PFSK-1 (cell line): ENCODE data around the gene LCNL1.

Experiments
- POLR2AphosphoS5 ChIP-seq: IDR thresholded peaks from 2 replicates; pipeline ENCODE4 v1.6.1; 2012; ENCODE audit warnings: low read depth, mild to moderate bottlenecking, control low read depth, low read length, moderate library complexity
- SIN3A ChIP-seq: IDR thresholded peaks from 2 replicates; pipeline ENCODE4 v1.6.1; 2012; ENCODE audit warnings: mild to moderate bottlenecking, low read length, moderate library complexity, borderline replicate concordance; ENCODE audit not compliant: insufficient read depth
- TAF1 ChIP-seq: IDR thresholded peaks from 2 replicates; pipeline ENCODE4 v1.6.1; 2012; ENCODE audit warnings: low read length, control low read depth, borderline replicate concordance; ENCODE audit not compliant: insufficient read depth
- TF ChIP-seq, protein P1 (sequence below), 2 experiments: IDR thresholded peaks; 2 replicates each; pipeline versions ENCODE4 v1.6.1 to v1.8.0; 2011 to 2012; ENCODE audit warnings: low read depth in 2 of 2, low read length in 2 of 2, control low read depth in 1 of 2, inconsistent platforms in 1 of 2, mild to moderate bottlenecking in 1 of 2, moderate library complexity in 1 of 2; ENCODE audit not compliant: insufficient read depth in 1 of 2

DNA sequence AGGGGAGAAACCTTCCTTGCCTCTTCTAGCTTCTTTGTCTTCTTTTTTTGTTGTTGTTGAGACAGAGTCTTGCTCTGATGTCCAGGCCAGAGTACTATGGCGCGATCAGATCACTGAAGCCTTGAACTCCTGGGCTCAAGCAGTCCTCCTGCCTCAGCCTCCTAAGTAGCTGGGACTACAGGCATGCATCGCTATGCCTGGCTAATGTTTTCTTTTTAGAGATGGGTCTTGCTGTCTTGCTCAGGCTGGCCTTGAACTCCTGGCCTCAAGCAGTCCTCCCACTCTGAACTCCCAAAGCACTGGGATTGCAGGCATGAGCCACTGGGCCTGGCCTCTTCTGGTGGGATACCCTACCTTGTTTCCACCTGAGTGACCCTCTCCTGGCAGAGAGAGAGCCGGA is 6.1 kb downstream of the LCNL1 start:
- TF ChIP-seq POLR2AphosphoS5 = no peak
- TF ChIP-seq, protein P1, sequence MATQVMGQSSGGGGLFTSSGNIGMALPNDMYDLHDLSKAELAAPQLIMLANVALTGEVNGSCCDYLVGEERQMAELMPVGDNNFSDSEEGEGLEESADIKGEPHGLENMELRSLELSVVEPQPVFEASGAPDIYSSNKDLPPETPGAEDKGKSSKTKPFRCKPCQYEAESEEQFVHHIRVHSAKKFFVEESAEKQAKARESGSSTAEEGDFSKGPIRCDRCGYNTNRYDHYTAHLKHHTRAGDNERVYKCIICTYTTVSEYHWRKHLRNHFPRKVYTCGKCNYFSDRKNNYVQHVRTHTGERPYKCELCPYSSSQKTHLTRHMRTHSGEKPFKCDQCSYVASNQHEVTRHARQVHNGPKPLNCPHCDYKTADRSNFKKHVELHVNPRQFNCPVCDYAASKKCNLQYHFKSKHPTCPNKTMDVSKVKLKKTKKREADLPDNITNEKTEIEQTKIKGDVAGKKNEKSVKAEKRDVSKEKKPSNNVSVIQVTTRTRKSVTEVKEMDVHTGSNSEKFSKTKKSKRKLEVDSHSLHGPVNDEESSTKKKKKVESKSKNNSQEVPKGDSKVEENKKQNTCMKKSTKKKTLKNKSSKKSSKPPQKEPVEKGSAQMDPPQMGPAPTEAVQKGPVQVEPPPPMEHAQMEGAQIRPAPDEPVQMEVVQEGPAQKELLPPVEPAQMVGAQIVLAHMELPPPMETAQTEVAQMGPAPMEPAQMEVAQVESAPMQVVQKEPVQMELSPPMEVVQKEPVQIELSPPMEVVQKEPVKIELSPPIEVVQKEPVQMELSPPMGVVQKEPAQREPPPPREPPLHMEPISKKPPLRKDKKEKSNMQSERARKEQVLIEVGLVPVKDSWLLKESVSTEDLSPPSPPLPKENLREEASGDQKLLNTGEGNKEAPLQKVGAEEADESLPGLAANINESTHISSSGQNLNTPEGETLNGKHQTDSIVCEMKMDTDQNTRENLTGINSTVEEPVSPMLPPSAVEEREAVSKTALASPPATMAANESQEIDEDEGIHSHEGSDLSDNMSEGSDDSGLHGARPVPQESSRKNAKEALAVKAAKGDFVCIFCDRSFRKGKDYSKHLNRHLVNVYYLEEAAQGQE (IDR thresholded peaks at IDR 0.05; ENCODE audit: insufficient read depth in 1 of 2, low read depth in 2 of 2, low read length in 2 of 2) = no peak
- TF ChIP-seq SIN3A = no peak
- no peak for TF ChIP-seq TAF1
